ENCODE data around the gene TNFAIP1. TPM values are rescaled to one million over a fixed set of nuclear protein-coding genes. Genes with fewer than 3 reads are reported as not detected.

The TNFAIP1 gene
- polyA plus RNA-seq, 1 experiment, result 51.2 TPM

DNA sequence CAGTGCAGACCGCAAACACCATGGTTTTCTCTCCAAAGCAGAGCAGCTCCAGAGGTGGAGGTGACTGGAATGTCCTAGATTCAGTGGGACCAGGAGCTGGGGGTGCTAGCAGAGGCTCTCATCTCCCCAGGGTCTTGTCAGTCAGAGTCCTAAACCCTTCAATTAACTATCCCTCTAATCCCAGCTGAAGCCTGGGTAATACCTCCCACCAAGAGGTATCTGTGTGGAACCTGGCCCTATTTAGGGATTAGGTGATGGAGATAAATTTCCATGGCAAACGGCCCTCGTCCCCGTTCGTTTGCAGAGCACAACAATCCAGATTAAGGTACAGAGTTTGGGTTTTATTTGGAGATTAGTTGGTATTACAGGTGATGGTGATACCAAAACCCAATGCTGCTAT, 27.6 kb downstream of the TNFAIP1 start:
- Histone ChIP-seq H3K27me3 (ENCODE audit: control insufficient read depth, insufficient read depth, low read length) (no peaks in the 10 kb centered on the region), H3K4me3 (ENCODE audit: low read depth, low read length) (no peak overlapping the region), H3K27ac (ENCODE audit: low read depth, low read length) (no peak overlapping the region), H3K9me3 (ENCODE audit: control insufficient read depth, insufficient read depth, low read length) (no peaks in the 10 kb centered on the region)
- TF ChIP-seq, protein P1, sequence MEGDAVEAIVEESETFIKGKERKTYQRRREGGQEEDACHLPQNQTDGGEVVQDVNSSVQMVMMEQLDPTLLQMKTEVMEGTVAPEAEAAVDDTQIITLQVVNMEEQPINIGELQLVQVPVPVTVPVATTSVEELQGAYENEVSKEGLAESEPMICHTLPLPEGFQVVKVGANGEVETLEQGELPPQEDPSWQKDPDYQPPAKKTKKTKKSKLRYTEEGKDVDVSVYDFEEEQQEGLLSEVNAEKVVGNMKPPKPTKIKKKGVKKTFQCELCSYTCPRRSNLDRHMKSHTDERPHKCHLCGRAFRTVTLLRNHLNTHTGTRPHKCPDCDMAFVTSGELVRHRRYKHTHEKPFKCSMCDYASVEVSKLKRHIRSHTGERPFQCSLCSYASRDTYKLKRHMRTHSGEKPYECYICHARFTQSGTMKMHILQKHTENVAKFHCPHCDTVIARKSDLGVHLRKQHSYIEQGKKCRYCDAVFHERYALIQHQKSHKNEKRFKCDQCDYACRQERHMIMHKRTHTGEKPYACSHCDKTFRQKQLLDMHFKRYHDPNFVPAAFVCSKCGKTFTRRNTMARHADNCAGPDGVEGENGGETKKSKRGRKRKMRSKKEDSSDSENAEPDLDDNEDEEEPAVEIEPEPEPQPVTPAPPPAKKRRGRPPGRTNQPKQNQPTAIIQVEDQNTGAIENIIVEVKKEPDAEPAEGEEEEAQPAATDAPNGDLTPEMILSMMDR (IDR thresholded peaks at IDR 0.05; ENCODE audit: low read depth, low read length), result no peak
- no peak for DNase-seq (ENCODE audit: low read depth, low spot score)
- POLR2A ChIA-PET, result no interaction called here
- CTCF ChIA-PET, result no interaction called here

DNA sequence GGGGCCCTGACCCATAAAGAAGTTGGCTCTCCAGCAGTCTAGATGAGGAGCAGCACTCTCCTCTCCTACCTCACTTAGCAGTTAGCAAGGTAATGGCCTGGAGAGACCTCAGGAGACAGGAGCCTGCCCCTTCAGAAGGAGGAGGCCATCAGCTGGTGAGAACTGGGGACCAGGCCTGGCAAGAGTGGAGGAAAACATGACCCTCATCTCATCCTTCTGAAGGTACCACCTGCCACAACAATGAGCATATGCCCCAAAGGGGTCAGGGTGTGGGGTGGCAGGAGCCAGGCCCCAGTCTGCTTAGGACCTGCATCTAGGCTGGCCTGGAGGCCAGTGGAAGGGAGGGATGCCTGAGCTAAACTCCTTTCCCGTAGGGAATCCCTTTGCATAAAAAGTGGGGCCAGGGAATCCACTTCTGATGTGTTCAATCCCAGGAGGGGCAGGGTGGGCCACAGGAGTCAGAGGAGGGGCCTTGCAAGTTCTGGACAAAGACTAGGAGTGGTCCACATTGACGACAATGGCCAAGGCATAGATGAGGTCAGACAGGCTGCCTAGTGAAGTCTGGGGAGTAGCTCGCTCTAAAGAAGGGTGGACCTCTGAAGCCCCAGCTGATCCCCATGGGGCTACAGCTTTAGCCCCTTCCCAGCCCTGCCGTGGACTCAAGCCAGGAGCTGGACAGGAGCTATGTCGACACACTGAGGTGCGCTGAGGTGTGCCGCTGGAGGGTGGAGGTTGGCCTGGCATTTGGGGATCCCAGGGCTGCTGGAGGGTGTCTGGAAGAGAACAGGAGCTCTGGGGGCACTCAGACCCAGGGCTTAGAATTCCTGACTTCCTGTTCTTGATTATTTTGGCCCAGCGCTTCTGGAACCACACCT, 28.5 kb downstream of the TNFAIP1 start:
- Histone ChIP-seq H3K4me3 (ENCODE audit: low read depth, low read length) (no peak overlapping the region), H3K9me3 (ENCODE audit: control insufficient read depth, insufficient read depth, low read length) (no peaks in the 10 kb centered on the region), H3K27ac (ENCODE audit: low read depth, low read length) (no peak overlapping the region), H3K27me3 (ENCODE audit: control insufficient read depth, insufficient read depth, low read length) (no peaks in the 10 kb centered on the region)
- DNase-seq (ENCODE audit: low read depth, low spot score), result no peak
- ChIA-PET CTCF (no interaction called here), POLR2A (no interaction called here)
- TF ChIP-seq, protein P1 (IDR thresholded peaks at IDR 0.05; ENCODE audit: low read depth, low read length), result no peak

DNA sequence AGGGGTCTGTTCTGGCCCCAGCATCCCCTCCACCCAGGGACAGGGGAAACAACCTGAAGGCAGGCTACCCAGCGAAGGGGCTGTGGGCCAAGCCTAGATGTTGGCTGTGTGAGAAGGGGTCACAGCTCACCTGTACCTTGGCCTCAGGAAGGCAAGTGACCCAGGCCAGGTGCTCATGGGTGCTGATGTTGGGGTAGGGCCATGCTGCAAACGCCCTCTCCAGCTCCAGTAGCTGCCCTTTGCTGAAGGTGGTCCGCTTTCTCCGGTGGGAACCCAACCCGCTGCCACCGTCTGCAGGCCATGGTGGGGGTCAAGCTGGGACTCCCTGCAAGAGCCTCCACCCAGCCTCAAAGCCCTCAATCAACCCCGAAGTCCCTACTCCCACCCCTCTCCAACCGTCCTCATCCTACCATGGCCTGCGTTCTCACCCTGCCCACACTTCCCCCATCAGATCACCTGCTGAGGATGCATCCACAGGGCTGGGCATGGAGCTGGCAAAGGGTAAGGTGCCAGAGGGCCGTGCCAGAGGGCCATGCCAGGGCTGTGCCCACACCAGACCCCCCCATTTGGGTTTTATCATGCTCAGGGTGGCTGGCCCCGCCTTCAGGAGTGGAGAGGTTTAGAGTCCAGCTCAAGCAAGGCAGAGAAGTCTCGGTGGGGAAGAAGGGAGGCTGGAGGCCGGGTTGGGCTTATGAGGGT, 29.3 kb downstream of the TNFAIP1 start, which contains the start of gene SEBOX:
SEBOX (minus strand) TSS at position 535 of the 699 bp plus-strand sequence; CDS start at position 487, 48 bp downstream.
- TF ChIP-seq, protein P1 (IDR thresholded peaks at IDR 0.05; ENCODE audit: low read depth, low read length), result no peak
- ChIA-PET POLR2A (no interaction called here), CTCF (no interaction called here)
- Histone ChIP-seq H3K4me3 (ENCODE audit: low read depth, low read length) (no peak within 1 kb of the TSS), H3K27ac (ENCODE audit: low read depth, low read length) (no peak within 1 kb of the TSS), H3K9me3 (ENCODE audit: control insufficient read depth, insufficient read depth, low read length) (no peaks in the 10 kb centered on the region), H3K27me3 (ENCODE audit: control insufficient read depth, insufficient read depth, low read length) (no peaks in the 10 kb centered on the region)
- no peak for DNase-seq (ENCODE audit: low read depth, low spot score)

DNA sequence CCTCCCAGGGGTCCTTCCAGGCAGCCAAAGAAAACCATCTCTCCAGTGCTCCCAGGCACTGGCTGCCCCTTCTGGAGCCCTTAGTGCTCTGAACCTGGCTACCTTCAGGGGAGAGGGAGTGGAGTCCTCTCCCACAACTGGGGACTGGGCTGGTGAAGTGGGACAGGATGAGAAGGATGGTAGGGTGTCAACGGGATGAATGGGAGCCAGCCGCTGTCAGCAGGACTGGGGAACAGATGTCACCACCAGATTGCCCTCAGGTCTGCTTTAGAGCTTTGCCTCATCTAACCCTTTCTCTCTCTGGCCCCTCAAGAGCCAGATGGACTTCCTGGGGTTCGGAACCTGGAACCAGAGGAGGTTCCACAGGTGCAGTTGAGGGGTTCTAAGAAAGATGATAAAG, 29.9 kb downstream of the TNFAIP1 start:
- no peak overlapping the region for H3K4me3 ChIP-seq (ENCODE audit: low read depth, low read length)
- H3K27ac ChIP-seq (ENCODE audit: low read depth, low read length), result no peak overlapping the region
- CTCF ChIA-PET, result no interaction called here
- no peaks in the 10 kb centered on the region for H3K27me3 ChIP-seq (ENCODE audit: control insufficient read depth, insufficient read depth, low read length)
- POLR2A ChIA-PET, result no interaction called here
- TF ChIP-seq, protein P1 (IDR thresholded peaks at IDR 0.05; ENCODE audit: low read depth, low read length), result no peak
- H3K9me3 ChIP-seq (ENCODE audit: control insufficient read depth, insufficient read depth, low read length), result no peaks in the 10 kb centered on the region
- DNase-seq (ENCODE audit: low read depth, low spot score), result no peak

DNA sequence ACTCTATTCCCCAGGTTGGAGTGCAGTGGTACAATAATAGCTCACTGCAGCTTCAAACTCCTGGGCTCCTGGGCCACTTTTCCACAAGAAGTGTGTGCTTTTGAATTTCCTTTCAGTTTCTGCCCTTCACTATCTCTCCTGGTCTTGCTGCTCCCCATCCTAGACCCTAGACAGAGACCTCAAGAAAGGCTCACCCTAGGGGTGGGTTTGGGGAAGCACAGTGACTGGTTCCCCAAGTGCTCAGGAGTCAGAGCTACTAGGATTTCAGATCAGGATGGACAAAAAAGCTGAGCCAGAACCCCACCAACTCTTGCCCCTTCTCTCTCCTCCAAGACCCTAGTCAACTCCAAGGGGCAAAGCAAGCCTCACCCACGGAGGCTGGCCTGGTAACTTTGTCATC, 31.0 kb downstream of the TNFAIP1 start:
- DNase-seq (ENCODE audit: low read depth, low spot score), result no peak
- TF ChIP-seq, protein P1 (IDR thresholded peaks at IDR 0.05; ENCODE audit: low read depth, low read length), result no peak
- ChIA-PET CTCF (interaction anchor here (1.1 kb wide), 1 partner anchor 9 kb away, joined by 4 read pairs; the partner anchor contains the start of gene POLDIP2), POLR2A (interaction anchor here (0.7 to 1.6 kb wide), 2 partner anchors 31 to 201 kb away, joined by 3 to 4 read pairs; partner anchors contain the start of genes IFT20 and TNFAIP1)
- no peak overlapping the region for H3K4me3 ChIP-seq (ENCODE audit: low read depth, low read length)
- H3K9me3 ChIP-seq (ENCODE audit: control insufficient read depth, insufficient read depth, low read length), result no peaks in the 10 kb centered on the region; the same call in 1 of the 2 replicates
- no peak overlapping the region for H3K27ac ChIP-seq (ENCODE audit: low read depth, low read length)
- H3K27me3 ChIP-seq (ENCODE audit: control insufficient read depth, insufficient read depth, low read length), result no peaks in the 10 kb centered on the region

Data from AG04450 (cell line).